ENCODE measurements around the gene UFSP2.
A peak's percentile ranks its signal among the peaks of the same experiment; 100 is the strongest.

The UFSP2 gene

DNA sequence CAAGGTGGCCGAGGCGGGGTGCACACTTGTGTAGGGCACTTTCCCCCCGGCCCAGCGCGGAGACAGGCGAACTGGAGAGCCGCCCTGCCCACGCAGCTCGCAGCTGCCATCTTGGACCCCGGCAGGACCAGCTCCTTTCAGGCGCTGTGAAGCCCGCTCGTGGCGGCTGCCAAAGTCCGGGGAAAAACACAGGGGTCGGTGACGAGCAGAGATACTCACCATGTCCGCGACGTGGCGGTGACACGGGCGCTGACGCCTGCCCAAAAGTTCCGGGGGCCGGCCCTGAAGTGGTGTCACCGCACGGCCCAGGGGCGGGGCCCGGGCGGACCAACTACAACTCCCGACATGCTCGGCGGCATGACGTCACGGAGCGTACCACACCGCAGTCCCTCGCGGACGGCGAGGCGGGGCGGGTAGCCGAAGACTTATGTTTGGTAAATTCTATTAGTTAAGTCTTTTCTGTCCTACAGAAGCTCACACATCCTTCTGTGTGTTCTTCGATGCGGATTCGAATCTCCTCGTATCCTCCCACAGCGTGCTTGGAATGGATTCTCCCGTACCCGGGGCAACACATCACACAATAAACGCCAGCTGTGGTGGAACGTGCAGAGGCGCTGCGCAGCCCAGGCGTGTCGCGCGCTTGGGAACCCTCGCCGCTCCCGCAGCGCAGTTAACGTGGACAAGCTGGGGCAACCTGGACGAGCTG, at the start of gene UFSP2:
UFSP2 (minus strand) TSS at position 318 of the 706 bp plus-strand sequence; CDS start at position 222, 96 bp downstream.
- peak; percentile 48 for DNase-seq

DNA sequence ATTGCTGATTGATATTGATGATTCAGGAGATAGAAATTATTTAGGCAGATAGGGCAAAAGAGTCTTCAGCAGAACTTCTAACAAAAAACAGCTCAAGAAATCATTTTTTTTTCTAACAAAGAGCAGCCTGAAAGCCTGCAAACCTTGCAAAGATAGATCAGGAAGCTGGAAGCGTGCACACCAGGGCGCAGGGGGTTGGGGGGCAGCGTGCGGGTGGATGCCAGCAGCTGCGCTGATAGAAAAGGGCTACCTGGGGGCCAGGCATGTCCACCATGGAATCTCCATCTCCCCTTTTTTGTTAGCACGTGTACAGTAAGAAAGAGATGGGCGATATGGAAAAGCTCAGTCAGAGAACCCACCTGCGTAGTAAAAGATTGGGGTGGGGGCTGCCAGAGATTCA, 47.5 kb upstream of the UFSP2 start:
- DNase-seq, result no peak

GRCh38 chr4:185472103-185472542, 46.4 kb upstream of the UFSP2 start:
- DNase-seq, result no peak

DNA sequence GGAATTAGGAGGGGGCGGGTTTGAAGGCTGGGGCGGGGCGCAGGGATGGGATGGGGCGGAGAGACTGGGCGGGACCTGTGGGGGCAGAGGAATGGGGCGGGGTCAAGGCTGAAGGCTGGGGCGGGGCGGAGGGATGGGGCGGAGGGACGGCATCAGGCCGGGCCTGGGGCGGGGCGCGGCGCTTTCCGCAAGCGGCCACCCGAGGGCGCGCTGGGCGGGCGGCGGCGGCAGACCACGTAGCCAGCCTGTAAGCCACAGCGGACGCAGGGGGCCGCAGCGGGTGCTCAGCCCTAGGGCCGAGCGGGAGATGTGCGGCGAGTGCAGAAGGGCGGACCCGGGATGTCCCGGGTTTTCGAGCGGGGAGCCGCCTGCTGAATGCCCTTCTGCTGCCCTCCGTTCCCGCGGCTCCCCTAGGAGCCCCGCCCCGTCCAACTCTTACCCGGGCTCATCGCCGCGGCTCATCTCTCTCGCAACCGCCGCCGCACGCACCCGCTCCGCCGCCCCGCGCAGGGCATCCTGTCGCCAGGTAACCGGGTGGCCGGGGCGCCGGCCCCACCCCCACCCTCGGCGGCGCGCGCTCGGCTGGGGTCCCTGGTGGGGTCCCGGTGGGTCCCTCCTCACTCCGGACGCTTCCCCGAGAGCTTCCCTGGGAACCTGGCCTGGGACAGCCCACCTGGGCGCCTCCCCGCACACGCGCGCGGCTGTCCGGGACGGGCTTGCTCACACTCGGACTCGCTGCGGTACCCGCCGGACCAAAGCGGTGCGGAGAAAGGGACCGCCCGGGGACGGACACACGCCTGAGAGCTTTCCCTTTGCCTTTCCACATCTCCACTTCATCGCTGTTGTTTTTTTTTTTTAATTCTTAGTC, 45.7 kb upstream of the UFSP2 start, which contains the start of gene CCDC110:
CCDC110 (minus strand) TSS at position 499 of the 868 bp plus-strand sequence; CDS start at position 449, 50 bp downstream.
- no peak for DNase-seq

DNA sequence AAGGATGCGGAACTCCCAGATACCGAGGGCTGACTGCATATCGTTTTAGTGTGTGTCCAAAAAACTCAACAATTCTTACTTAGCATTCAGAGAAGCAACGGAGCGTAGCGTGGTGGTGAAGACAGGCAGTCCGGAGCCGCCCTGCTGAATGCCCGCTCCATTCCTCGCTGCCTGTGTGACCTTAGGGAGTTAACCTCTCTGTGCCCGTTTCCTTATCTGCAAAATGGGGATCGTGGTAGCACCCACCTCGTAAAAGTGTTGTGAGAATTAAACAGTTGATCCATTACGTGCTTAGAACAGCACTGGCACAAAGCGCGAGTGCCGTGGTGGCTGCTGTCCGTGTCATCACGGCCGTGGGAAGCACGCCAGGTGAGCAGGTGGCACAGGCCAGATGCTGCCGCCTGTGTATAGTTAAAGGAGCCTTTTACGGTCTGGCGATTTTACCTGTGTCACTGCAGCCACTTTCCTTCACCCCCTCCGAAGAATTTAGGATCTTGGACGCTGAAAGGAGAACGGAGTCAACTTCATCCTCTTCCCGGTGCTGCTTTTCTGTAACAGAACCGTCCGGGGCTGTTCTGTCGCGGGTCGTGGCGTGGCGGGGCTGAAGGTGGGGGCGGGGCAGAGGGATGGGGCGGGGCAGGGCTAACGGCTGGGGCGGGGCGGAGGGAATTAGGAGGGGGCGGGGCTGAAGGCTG, 44.9 kb upstream of the UFSP2 start:
- DNase-seq, result no peak

DNA sequence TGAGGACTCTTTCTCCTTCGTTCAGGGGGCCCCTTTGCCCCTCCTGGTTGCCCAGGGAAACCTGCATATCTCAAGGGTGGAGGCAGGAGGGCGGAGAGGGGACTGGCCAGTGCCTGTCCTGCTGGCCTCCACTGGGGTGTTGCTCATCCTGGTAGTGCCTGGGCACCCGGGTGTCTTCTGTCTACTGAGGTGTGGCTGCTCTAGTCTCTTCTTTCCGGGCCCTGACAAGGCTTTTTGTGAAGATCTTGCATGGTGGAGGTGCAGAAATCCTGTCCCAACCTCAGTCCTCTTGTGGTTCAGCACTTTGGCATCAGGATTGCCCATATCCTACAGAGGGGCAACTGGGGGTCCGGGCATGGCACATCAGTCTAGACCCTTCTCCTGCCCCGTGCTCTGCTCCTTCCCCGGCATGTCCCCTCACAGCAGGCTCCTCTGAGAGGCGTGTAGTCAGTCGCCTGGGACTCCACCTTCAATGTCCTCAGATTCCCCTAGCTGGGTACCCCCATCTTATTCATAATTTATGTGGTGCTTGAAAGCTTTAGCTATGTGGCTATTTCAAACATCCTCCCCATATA, 43.9 kb upstream of the UFSP2 start:
- no peak for DNase-seq

DNA sequence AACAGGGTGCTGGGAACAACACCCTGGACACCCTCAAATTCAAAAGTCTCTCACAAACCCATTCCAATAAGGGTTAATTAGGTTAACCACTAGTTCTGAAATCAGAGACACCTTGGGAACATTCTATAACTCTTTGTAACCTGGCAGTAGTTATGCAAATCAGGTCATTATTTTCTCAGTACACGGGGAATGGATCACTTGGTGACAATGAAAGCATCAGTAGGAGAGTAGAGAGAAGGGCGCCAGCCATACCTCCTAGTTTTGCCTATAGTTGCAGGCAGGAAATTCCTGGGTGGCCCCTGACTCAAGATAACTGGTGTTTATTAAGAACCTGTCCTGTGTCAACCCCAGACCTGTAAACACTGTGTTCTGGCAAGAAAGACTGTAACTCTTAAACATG, 43.2 kb upstream of the UFSP2 start:
- DNase-seq, result no peak

GRCh38 chr4:185467991-185468390, 42.2 kb upstream of the UFSP2 start:
- DNase-seq, result no peak

DNA sequence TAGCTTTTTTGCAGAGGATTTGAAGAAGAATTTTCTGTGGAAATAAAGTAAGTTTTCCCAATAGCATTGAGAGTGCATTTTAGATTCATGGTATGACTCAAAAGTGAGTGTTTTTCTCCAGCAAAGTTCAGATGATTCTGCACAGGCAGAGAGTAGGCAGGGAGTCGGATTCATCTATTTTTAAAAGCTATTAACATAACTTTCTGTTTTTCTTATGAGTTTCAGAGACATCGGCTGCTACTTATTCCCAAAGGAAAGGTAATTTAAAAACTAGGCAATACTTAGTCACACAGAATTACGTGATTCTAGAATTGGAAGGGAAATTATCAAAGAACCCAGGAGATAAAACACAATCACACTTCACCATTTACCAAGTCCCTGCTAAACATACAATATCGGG, 41.3 kb upstream of the UFSP2 start:
- no peak for DNase-seq

- no peak for DNase-seq
Observed at GRCh38 chr4:185465707-185466106, 39.9 kb upstream of the UFSP2 start.

DNA sequence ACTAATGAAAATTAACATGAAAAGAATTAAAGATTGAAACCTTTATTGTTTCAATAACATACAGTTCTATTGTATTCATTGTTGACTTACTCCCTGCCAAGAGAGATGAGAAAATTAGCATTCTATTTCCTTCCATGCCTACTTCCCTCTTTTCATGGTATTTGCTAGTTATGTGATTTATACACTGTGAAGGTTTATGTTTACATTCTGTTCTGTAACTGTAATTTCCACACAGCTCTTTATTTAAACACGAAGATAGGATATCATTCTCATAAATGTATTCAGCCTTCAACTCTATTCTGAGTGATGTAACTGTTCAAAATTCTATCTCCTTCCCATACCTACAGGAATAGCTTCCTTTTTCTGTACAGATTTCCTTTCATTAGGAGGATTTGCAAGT, 39.1 kb upstream of the UFSP2 start:
- no peak for DNase-seq

GRCh38 chr4:185464183-185464582, 38.4 kb upstream of the UFSP2 start:
- no peak for DNase-seq

- DNase-seq, result no peak
Observed at GRCh38 chr4:185463541-185463940, 37.8 kb upstream of the UFSP2 start.

GRCh38 chr4:185461565-185461964, 35.8 kb upstream of the UFSP2 start:
- no peak for DNase-seq

DNA sequence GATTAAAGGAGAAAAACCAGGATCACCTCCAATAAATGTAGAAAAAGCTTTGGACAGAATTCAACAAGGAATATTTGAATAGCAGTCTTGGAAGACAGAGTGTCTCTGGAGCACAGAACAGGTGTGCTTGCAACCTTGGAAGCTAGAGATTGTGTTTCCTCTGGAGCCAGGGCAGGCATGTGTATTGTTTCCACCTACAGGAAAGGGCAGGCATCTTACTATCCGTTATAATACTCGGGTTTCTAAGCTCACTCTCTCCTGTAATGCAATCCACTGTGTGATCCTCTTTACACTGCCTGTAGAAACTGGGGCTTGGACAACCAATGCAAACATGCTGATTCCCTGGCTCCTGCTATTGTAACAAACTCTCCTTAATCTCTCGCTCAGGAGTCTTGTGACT, 31.4 kb upstream of the UFSP2 start:
- DNase-seq, result no peak

DNA sequence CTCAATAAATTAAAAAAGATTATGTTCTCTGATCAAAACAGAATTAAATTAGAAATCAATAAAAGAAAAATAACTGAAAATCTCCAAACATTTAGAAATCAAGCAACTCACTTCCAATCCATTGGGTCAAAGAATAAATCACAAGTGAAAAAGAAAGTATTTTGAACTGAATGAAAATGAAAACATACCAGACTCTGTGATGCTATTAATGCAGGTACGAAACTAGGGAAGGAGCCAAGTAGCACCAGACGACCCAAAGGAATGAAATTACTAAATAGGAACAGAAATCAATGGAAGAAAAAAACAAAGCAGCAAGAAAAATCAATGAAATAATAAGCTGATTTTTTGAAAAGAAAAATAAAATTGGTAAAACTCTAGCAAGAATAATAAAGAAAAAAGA, 30.4 kb upstream of the UFSP2 start:
- DNase-seq, result no peak

GRCh38 chr4:185445209-185445608, 19.4 kb upstream of the UFSP2 start:
- DNase-seq, result no peak

GRCh38 chr4:185441479-185441878, 15.7 kb upstream of the UFSP2 start:
- no peak for DNase-seq

- DNase-seq, result no peak
Observed at GRCh38 chr4:185437809-185438208, 12.0 kb upstream of the UFSP2 start.

- DNase-seq, result no peak
Observed at GRCh38 chr4:185435466-185435865, 9.7 kb upstream of the UFSP2 start.

DNA sequence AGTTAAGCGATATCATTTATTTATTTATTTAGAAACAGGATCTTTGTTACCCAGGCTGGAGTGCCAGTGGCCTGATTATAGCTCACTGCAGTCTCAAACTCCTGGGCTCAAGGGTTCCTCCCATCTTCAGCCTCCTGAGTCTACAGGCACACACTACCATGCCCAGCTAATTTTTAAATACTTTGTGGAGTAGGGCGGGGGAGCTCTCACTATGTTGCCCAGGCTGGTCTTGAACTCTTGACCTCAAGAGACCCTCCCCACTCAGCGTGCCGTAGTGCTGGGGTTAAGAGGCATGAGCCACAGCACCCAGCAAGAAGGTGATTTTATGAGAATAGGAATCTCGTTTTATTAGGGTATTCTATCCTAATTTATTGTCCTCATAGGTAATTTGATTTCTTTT, 3.9 kb upstream of the UFSP2 start:
- DNase-seq, result no peak

DNA sequence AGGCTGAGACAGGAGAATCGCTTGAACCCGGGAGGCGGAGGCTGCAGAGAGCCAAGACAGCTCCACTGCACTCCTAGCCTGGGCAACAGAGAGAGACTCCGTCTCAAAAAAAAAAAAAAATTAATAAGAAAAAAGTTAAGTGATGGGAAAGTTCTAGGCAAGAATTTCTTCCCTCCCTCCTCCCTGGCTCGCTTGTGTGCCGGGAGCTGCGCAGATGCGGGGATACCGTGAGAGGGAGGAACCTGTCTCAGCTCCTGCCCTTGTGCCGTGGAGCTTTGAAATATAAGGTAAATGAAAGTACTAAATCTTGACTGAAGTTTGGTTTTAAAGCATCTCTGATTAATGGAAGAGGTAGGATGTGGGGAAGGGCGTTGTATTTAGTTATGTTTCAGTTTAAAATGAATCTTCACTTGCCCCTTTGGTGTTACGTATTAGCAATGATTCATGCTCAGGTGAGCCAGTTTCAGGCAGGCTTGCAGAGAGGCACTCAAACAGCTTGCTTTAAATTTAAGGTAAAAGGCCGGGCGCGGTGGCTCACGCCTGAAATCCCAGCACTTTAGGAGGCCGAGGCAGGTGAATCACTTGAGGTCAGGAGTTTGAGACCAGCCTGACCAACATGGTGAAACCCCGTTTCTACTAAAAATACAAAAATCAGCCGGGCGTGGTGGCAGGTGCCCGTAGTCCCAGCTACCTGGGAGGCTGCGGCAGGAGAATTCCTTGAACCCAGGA, 1.4 kb upstream of the UFSP2 start:
- DNase-seq, result no peak

Data from KG1 (cell line).